ENCODE results near the gene TNFSF15.

TNFSF15 gene

DNA sequence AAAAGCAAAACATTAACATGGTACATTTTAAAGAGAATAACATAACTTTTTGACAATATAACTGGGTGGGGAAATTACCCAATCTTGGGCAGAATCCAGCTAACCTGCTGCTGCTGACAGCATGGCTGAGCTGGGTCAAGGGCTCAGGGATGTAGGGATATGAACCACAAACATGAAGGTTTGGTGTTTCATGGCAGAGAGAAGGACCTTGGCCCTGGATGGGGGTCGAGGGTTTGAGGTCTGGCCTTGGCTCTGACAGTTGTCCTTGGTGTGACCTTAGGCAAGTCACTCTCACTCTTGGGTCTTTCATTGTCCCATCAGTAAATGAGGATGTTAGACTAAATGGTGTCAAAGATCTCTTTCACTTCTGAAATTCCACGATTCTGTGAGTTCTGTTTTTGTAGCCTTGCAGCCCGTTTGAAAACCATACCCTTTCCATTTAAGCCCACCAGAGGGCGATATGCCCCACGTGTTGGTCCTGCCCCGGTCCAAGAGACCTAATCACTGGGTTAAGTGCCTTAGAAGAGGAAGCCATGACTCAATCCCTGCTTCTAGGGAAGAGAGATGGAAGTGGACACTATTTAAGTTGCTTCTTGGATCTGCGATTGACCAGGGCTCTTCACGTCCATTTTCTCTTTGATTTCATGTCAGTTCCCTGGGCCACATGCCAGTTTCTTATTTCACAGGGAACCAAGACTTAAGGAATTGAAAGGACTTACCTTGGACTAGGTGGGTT lies 67.1 kb downstream of the TNFSF15 start:
- Histone ChIP-seq H3K9me3 (ENCODE audit: control insufficient read depth, insufficient read depth, low read depth, low read length) (no peaks in the 10 kb centered on the region), H3K4me3 (ENCODE audit: low read depth, low read length) (no peak overlapping the region), H3K4me1 (ENCODE audit: control insufficient read depth, insufficient read depth, low read length) (no peaks in the 10 kb centered on the region; the same call in 1 of the 2 replicates), H3K27ac (ENCODE audit: extremely low read depth, low read depth, low read length) (no peak overlapping the region), H3K36me3 (ENCODE audit: control insufficient read depth in 2 of 2, insufficient read depth in 1 of 2, low read length in 2 of 2) (no peaks in the 10 kb centered on the region)
- ChIA-PET CTCF (interaction anchor here (0.6 to 14.5 kb wide), 23 partner anchors 12 to 1405 kb away, joined by 3 to 311 read pairs (median 4); partner anchors contain the start of genes TEX48 and TNFSF15), POLR2A (interaction anchor here (0.9 kb wide), 1 partner anchor 56 kb away, joined by 3 read pairs; no protein-coding TSS in a partner anchor)
- 0 out of 2 replicates have a peak, but pooled peaks have one; percentile 49 for TF ChIP-seq ZNF660 (tag by site-specific recombination; IDR thresholded peaks at IDR 0.05)
- peak; percentile 81 for TF ChIP-seq ZNF654 (tag by site-specific recombination; IDR thresholded peaks at IDR 0.05; ENCODE audit: low read depth)
- TF ChIP-seq ZFP69B (tag by site-specific recombination; IDR thresholded peaks at IDR 0.05): no peak
- peak; percentile 40; the same call in 1 of the 2 replicates for TF ChIP-seq CTCF (tag by site-specific recombination; IDR thresholded peaks at IDR 0.05)
- peak; percentile 67; the same call in 1 of the 2 replicates for TF ChIP-seq ZBTB48 (tag by site-specific recombination; IDR thresholded peaks at IDR 0.05)

- Histone ChIP-seq H3K27ac (ENCODE audit: extremely low read depth, low read depth, low read length) (no peak overlapping the region), H3K36me3 (ENCODE audit: control insufficient read depth in 2 of 2, insufficient read depth in 1 of 2, low read length in 2 of 2) (no peaks in the 10 kb centered on the region), H3K4me1 (ENCODE audit: control insufficient read depth, insufficient read depth, low read length) (no peaks in the 10 kb centered on the region; the same call in 1 of the 2 replicates), H3K9me3 (ENCODE audit: control insufficient read depth, insufficient read depth, low read depth, low read length) (no peaks in the 10 kb centered on the region), H3K4me3 (ENCODE audit: low read depth, low read length) (no peak overlapping the region)
- no peak for TF ChIP-seq YY1 (tag by site-specific recombination; IDR thresholded peaks at IDR 0.05)
- TF ChIP-seq ZBTB1 (tag by site-specific recombination; IDR thresholded peaks at IDR 0.05): no peak
- TF ChIP-seq ZNF404 (tag by site-specific recombination; IDR thresholded peaks at IDR 0.05): no peak
- TF ChIP-seq ZNF266 (tag by site-specific recombination; IDR thresholded peaks at IDR 0.05; ENCODE audit: low read depth): no peak
- no peak for TF ChIP-seq ZNF473 (tag by site-specific recombination; IDR thresholded peaks at IDR 0.05)
- TF ChIP-seq ZNF416 (tag by site-specific recombination; IDR thresholded peaks at IDR 0.05): no peak
- TF ChIP-seq ZNF10 (tag by site-specific recombination; IDR thresholded peaks at IDR 0.05): no peak
- POLR2A ChIA-PET: interaction anchor here (0.9 kb wide), 1 partner anchor 55 kb away, joined by 3 read pairs; no protein-coding TSS in a partner anchor
- CTCF ChIA-PET: interaction anchor here (0.6 to 14.5 kb wide), 20 partner anchors 17 to 1406 kb away, joined by 3 to 311 read pairs (median 4); partner anchors contain the start of gene TEX48
Observed at GRCh38 chr9:114737847-114738246, 68.0 kb downstream of the TNFSF15 start.

DNA sequence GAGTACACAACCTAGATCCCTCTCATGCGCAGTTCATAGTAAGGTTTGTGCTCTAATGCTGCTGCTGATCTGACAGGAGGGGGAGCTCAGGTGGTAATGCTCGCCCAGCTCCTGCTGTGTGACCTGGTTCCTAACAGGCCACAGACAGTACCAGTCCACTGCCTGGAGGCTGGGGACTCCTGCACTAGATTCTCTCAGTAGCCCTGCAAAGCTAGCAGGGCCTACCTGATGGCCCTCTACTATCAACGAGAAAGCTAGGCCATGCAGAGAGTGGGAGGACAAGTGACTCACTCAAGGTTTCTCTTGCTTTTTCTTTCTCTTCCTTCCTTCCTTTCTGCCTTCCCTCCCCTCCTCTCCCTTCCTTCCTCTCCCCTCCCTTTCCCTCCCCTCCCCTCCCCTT lies 68.7 kb downstream of the TNFSF15 start:
- ChIA-PET CTCF (interaction anchor here (1.2 to 14.5 kb wide), 9 partner anchors 14 to 332 kb away, joined by 3 to 311 read pairs (median 9); partner anchors contain the start of gene TEX48), POLR2A (interaction anchor here (1.3 kb wide), 1 partner anchor 172 kb away, joined by 4 read pairs; no protein-coding TSS in a partner anchor)
- Histone ChIP-seq H3K9me3 (ENCODE audit: control insufficient read depth, insufficient read depth, low read depth, low read length) (no peaks in the 10 kb centered on the region), H3K27ac (ENCODE audit: extremely low read depth, low read depth, low read length) (no peak overlapping the region), H3K4me1 (ENCODE audit: control insufficient read depth, insufficient read depth, low read length) (no peaks in the 10 kb centered on the region; the same call in 1 of the 2 replicates), H3K36me3 (ENCODE audit: control insufficient read depth in 2 of 2, insufficient read depth in 1 of 2, low read length in 2 of 2) (no peaks in the 10 kb centered on the region), H3K4me3 (ENCODE audit: low read depth, low read length) (no peak overlapping the region)
- TF ChIP-seq ZNF670 (tag by site-specific recombination; IDR thresholded peaks at IDR 0.05; ENCODE audit: low read depth) (no peak), ZNF280D (tag by site-specific recombination; IDR thresholded peaks at IDR 0.05) (no peak), PRDM1 (tag by site-specific recombination; IDR thresholded peaks at IDR 0.05) (no peak), ZNF449 (tag by site-specific recombination; IDR thresholded peaks at IDR 0.05) (no peak)
